Kidney epithelial cell (primary cell): ENCODE results near the gene IGFL4. TPM values are rescaled to one million over a fixed set of nuclear protein-coding genes. Genes with fewer than 3 reads are reported as not detected.

Experiments
- DNase-seq: peaks from one replicate; pipeline ENCODE4 v3.0.0-alpha.2; 2010; ENCODE audit warnings: low read depth
- H3K27me3 ChIP-seq: 2 replicates; pipeline ENCODE4 v1.6.0; 2011; ENCODE audit warnings: low read length; ENCODE audit not compliant: control insufficient read depth, insufficient read depth
- H3K36me3 ChIP-seq: 2 replicates; pipeline ENCODE4 v1.5.1; 2011; ENCODE audit warnings: low read length; ENCODE audit not compliant: control insufficient read depth, insufficient read depth
- H3K4me3 ChIP-seq: 2 replicates; pipeline ENCODE4 v1.5.1; 2011; ENCODE audit warnings: low read depth, mild to moderate bottlenecking, control low read depth, low read length
- CTCF ChIP-seq: IDR thresholded peaks from 2 replicates; pipeline ENCODE4 v1.5.1; 2011; ENCODE audit warnings: mild to moderate bottlenecking, moderate library complexity, low read length, control low read depth, inconsistent platforms; ENCODE audit not compliant: insufficient read depth, poor library complexity, severe bottlenecking
- total RNA-seq: library from RNA; depleted of rRNA; stranded (reverse); fragments of >200 nt; gene quantifications from 2 replicates; pipeline ENCODE4 v1.2.3, GENCODE V29; 2015

Gene IGFL4
- total RNA-seq, 1 donor from 2014 or later = not detected

- Histone ChIP-seq H3K4me3 (no peak overlapping the region), H3K27me3 (peaks cover 25% of the 10 kb centered on the region), H3K36me3 (no peaks in the 10 kb centered on the region)
- no peak for TF ChIP-seq CTCF
- DNase-seq = no peak
Observed at GRCh38 chr19:46022061-46022430, 18.8 kb downstream of the IGFL4 start.

- no peak for TF ChIP-seq CTCF
- H3K27me3 ChIP-seq = peaks cover 25% of the 10 kb centered on the region
- H3K36me3 ChIP-seq = no peaks in the 10 kb centered on the region
- no peak for DNase-seq
- no peak overlapping the region for H3K4me3 ChIP-seq
Observed at GRCh38 chr19:46021531-46022041, 19.2 kb downstream of the IGFL4 start.

DNA sequence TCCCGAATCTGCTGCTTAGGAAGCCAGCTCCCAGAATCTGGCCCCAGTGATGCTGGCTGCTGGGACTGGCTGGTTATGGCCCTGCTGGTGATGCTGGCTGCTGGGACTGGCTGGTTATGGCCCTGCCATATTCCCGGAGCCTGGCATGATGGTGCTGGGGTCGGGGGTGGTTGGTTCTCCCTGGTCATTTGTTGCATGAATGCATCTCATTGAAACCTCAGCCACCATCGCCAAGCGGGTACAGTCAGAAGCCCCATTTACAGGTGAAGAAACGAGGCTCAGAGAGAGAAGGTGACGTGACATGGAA is 20.0 kb downstream of the IGFL4 start:
- no peak for TF ChIP-seq CTCF
- Histone ChIP-seq H3K4me3 (no peak overlapping the region), H3K36me3 (no peaks in the 10 kb centered on the region), H3K27me3 (peaks cover 31% of the 10 kb centered on the region)
- no peak for DNase-seq

- no peak for TF ChIP-seq CTCF
- Histone ChIP-seq H3K36me3 (no peaks in the 10 kb centered on the region), H3K4me3 (no peak overlapping the region), H3K27me3 (peaks cover 40% of the 10 kb centered on the region)
- no peak for DNase-seq
Observed at GRCh38 chr19:46019270-46019669, 21.5 kb downstream of the IGFL4 start.

GRCh38 chr19:46018729-46019251 is 22.0 kb downstream of the IGFL4 start:
- TF ChIP-seq CTCF = no peak
- Histone ChIP-seq H3K27me3 (peaks cover 36% of the 10 kb centered on the region), H3K36me3 (no peaks in the 10 kb centered on the region), H3K4me3 (no peak overlapping the region)
- no peak for DNase-seq
